Measurements from ENCODE around the gene CST9L.

Gene CST9L

GRCh38 chr20:23533161-23533560 is 35.1 kb downstream of the CST9L start:
- Histone ChIP-seq H3K18ac (ENCODE audit: low read length) (no peak overlapping the region), H4K5ac (ENCODE audit: low read length) (no peak overlapping the region), H3K23ac (ENCODE audit: low read length) (no peak overlapping the region), H3K4me2 (ENCODE audit: low read length) (no peak overlapping the region), H4K8ac (ENCODE audit: low read depth, low read length) (no peak overlapping the region), H3K79me2 (ENCODE audit: control insufficient read depth, insufficient read depth, low read length) (no peaks in the 10 kb centered on the region), H3K79me1 (ENCODE audit: low read length) (no peaks in the 10 kb centered on the region), H3K36me3 (ENCODE audit: control insufficient read depth, insufficient read depth, low read length) (no peaks in the 10 kb centered on the region), H3K9ac (ENCODE audit: low read length) (no peak overlapping the region), H3K56ac (ENCODE audit: low read length) (no peak overlapping the region), H2BK120ac (ENCODE audit: low read depth, low read length) (no peak overlapping the region), H3K27me3 (ENCODE audit: insufficient read depth, low read length, poor library complexity) (no peaks in the 10 kb centered on the region), H2BK5ac (ENCODE audit: low read length) (no peak overlapping the region), H3K27ac (ENCODE audit: low read depth, low read length) (no peak overlapping the region), H3K4me3 (ENCODE audit: low read length) (no peak overlapping the region), H2BK15ac (replicated peaks; ENCODE audit: low read depth) (no peak overlapping the region), H2AK5ac (ENCODE audit: low read length) (no peak overlapping the region), H3K4ac (ENCODE audit: low read depth, low read length) (no peak overlapping the region), H3K4me1 (ENCODE audit: control insufficient read depth, low read depth, low read length) (no peaks in the 10 kb centered on the region)
- DNase-seq, result peak; percentile 32

GRCh38 chr20:23532533-23532932 is 35.8 kb downstream of the CST9L start:
- H3K56ac ChIP-seq (ENCODE audit: low read length), result no peak overlapping the region
- H4K8ac ChIP-seq (ENCODE audit: low read depth, low read length), result no peak overlapping the region
- H3K4me2 ChIP-seq (ENCODE audit: low read length), result no peak overlapping the region
- no peak overlapping the region for H2BK5ac ChIP-seq (ENCODE audit: low read length)
- DNase-seq, result no peak
- H3K36me3 ChIP-seq (ENCODE audit: control insufficient read depth, insufficient read depth, low read length), result no peaks in the 10 kb centered on the region
- no peak overlapping the region for H4K5ac ChIP-seq (ENCODE audit: low read length)
- no peaks in the 10 kb centered on the region for H3K79me2 ChIP-seq (ENCODE audit: control insufficient read depth, insufficient read depth, low read length)
- no peak overlapping the region for H3K27ac ChIP-seq (ENCODE audit: low read depth, low read length)
- H3K23ac ChIP-seq (ENCODE audit: low read length), result no peak overlapping the region
- H2BK120ac ChIP-seq (ENCODE audit: low read depth, low read length), result no peak overlapping the region
- H3K18ac ChIP-seq (ENCODE audit: low read length), result no peak overlapping the region
- H3K9ac ChIP-seq (ENCODE audit: low read length), result no peak overlapping the region
- H3K79me1 ChIP-seq (ENCODE audit: low read length), result no peaks in the 10 kb centered on the region
- no CpG with 5 or more reads among the region's 1 CpG for WGBS (ENCODE audit: extremely low coverage, insufficient coverage, low lambda C conversion rate)
- H3K4me1 ChIP-seq (ENCODE audit: control insufficient read depth, low read depth, low read length), result no peaks in the 10 kb centered on the region
- H3K27me3 ChIP-seq (ENCODE audit: insufficient read depth, low read length, poor library complexity), result no peaks in the 10 kb centered on the region
- no peak overlapping the region for H2BK15ac ChIP-seq (replicated peaks; ENCODE audit: low read depth)
- H2AK5ac ChIP-seq (ENCODE audit: low read length), result no peak overlapping the region
- no peak overlapping the region for H3K4me3 ChIP-seq (ENCODE audit: low read length)
- no peak overlapping the region for H3K4ac ChIP-seq (ENCODE audit: low read depth, low read length)

- H3K18ac ChIP-seq (ENCODE audit: low read length), result no peak overlapping the region
- no peak overlapping the region for H3K4me3 ChIP-seq (ENCODE audit: low read length)
- H2BK15ac ChIP-seq (replicated peaks; ENCODE audit: low read depth), result no peak overlapping the region
- H3K23ac ChIP-seq (ENCODE audit: low read length), result no peak overlapping the region
- H3K4ac ChIP-seq (ENCODE audit: low read depth, low read length), result no peak overlapping the region
- no peak overlapping the region for H3K56ac ChIP-seq (ENCODE audit: low read length)
- no peaks in the 10 kb centered on the region for H3K27me3 ChIP-seq (ENCODE audit: insufficient read depth, low read length, poor library complexity)
- H3K4me1 ChIP-seq (ENCODE audit: control insufficient read depth, low read depth, low read length), result no peaks in the 10 kb centered on the region
- H3K36me3 ChIP-seq (ENCODE audit: control insufficient read depth, insufficient read depth, low read length), result no peaks in the 10 kb centered on the region
- DNase-seq, result no peak
- H3K27ac ChIP-seq (ENCODE audit: low read depth, low read length), result no peak overlapping the region
- H3K4me2 ChIP-seq (ENCODE audit: low read length), result no peak overlapping the region
- no peak overlapping the region for H4K8ac ChIP-seq (ENCODE audit: low read depth, low read length)
- no peaks in the 10 kb centered on the region for H3K79me1 ChIP-seq (ENCODE audit: low read length)
- no CpG with 5 or more reads among the region's 1 CpG for WGBS (ENCODE audit: extremely low coverage, insufficient coverage, low lambda C conversion rate)
- H4K5ac ChIP-seq (ENCODE audit: low read length), result no peak overlapping the region
- H3K9ac ChIP-seq (ENCODE audit: low read length), result no peak overlapping the region
- no peak overlapping the region for H2AK5ac ChIP-seq (ENCODE audit: low read length)
- H2BK120ac ChIP-seq (ENCODE audit: low read depth, low read length), result no peak overlapping the region
- H3K79me2 ChIP-seq (ENCODE audit: control insufficient read depth, insufficient read depth, low read length), result no peaks in the 10 kb centered on the region
- no peak overlapping the region for H2BK5ac ChIP-seq (ENCODE audit: low read length)
Measured at GRCh38 chr20:23530937-23531567, 37.2 kb downstream of the CST9L start.

GRCh38 chr20:23528867-23529431 is 39.3 kb downstream of the CST9L start:
- no peak overlapping the region for H3K18ac ChIP-seq (ENCODE audit: low read length)
- no peak overlapping the region for H2BK120ac ChIP-seq (ENCODE audit: low read depth, low read length)
- H4K5ac ChIP-seq (ENCODE audit: low read length), result no peak overlapping the region
- H3K4me1 ChIP-seq (ENCODE audit: control insufficient read depth, low read depth, low read length), result no peaks in the 10 kb centered on the region
- H2AK5ac ChIP-seq (ENCODE audit: low read length), result no peak overlapping the region
- H3K4ac ChIP-seq (ENCODE audit: low read depth, low read length), result no peak overlapping the region
- H3K4me3 ChIP-seq (ENCODE audit: low read length), result no peak overlapping the region
- no peak overlapping the region for H3K23ac ChIP-seq (ENCODE audit: low read length)
- H4K8ac ChIP-seq (ENCODE audit: low read depth, low read length), result no peak overlapping the region
- H3K79me1 ChIP-seq (ENCODE audit: low read length), result no peaks in the 10 kb centered on the region
- H3K36me3 ChIP-seq (ENCODE audit: control insufficient read depth, insufficient read depth, low read length), result no peaks in the 10 kb centered on the region
- no peak overlapping the region for H3K9ac ChIP-seq (ENCODE audit: low read length)
- no peaks in the 10 kb centered on the region for H3K27me3 ChIP-seq (ENCODE audit: insufficient read depth, low read length, poor library complexity)
- H2BK5ac ChIP-seq (ENCODE audit: low read length), result no peak overlapping the region
- no peak overlapping the region for H3K4me2 ChIP-seq (ENCODE audit: low read length)
- WGBS (ENCODE audit: extremely low coverage, insufficient coverage, low lambda C conversion rate), result no CpG with 5 or more reads among the region's 1 CpG
- DNase-seq, result no peak
- no peak overlapping the region for H3K56ac ChIP-seq (ENCODE audit: low read length)
- H3K27ac ChIP-seq (ENCODE audit: low read depth, low read length), result no peak overlapping the region
- no peak overlapping the region for H2BK15ac ChIP-seq (replicated peaks; ENCODE audit: low read depth)
- H3K79me2 ChIP-seq (ENCODE audit: control insufficient read depth, insufficient read depth, low read length), result no peaks in the 10 kb centered on the region

GRCh38 chr20:23526850-23527249 is 41.4 kb downstream of the CST9L start:
- Histone ChIP-seq H3K4me2 (ENCODE audit: low read length) (no peak overlapping the region), H3K79me2 (ENCODE audit: control insufficient read depth, insufficient read depth, low read length) (no peaks in the 10 kb centered on the region), H3K4me1 (ENCODE audit: control insufficient read depth, low read depth, low read length) (no peaks in the 10 kb centered on the region), H2BK120ac (ENCODE audit: low read depth, low read length) (no peak overlapping the region), H2BK5ac (ENCODE audit: low read length) (no peak overlapping the region), H4K5ac (ENCODE audit: low read length) (no peak overlapping the region), H3K4ac (ENCODE audit: low read depth, low read length) (no peak overlapping the region), H3K27me3 (ENCODE audit: insufficient read depth, low read length, poor library complexity) (no peaks in the 10 kb centered on the region), H2AK5ac (ENCODE audit: low read length) (no peak overlapping the region), H3K36me3 (ENCODE audit: control insufficient read depth, insufficient read depth, low read length) (no peaks in the 10 kb centered on the region), H4K8ac (ENCODE audit: low read depth, low read length) (no peak overlapping the region), H3K9ac (ENCODE audit: low read length) (no peak overlapping the region), H3K27ac (ENCODE audit: low read depth, low read length) (no peak overlapping the region), H2BK15ac (replicated peaks; ENCODE audit: low read depth) (no peak overlapping the region), H3K23ac (ENCODE audit: low read length) (no peak overlapping the region), H3K79me1 (ENCODE audit: low read length) (no peaks in the 10 kb centered on the region), H3K56ac (ENCODE audit: low read length) (no peak overlapping the region), H3K18ac (ENCODE audit: low read length) (no peak overlapping the region), H3K4me3 (ENCODE audit: low read length) (no peak overlapping the region)
- WGBS (ENCODE audit: extremely low coverage, insufficient coverage, low lambda C conversion rate), result no CpG with 5 or more reads among the region's 1 CpG
- DNase-seq, result no peak

GRCh38 chr20:23524146-23524545 is 44.1 kb downstream of the CST9L start:
- H2BK5ac ChIP-seq (ENCODE audit: low read length), result no peak overlapping the region
- no peak overlapping the region for H2BK15ac ChIP-seq (replicated peaks; ENCODE audit: low read depth)
- no peak overlapping the region for H3K56ac ChIP-seq (ENCODE audit: low read length)
- H3K4me3 ChIP-seq (ENCODE audit: low read length), result no peak overlapping the region
- H3K9ac ChIP-seq (ENCODE audit: low read length), result no peak overlapping the region
- no peak overlapping the region for H3K4ac ChIP-seq (ENCODE audit: low read depth, low read length)
- H2BK120ac ChIP-seq (ENCODE audit: low read depth, low read length), result no peak overlapping the region
- no peak overlapping the region for H2AK5ac ChIP-seq (ENCODE audit: low read length)
- no peak overlapping the region for H3K23ac ChIP-seq (ENCODE audit: low read length)
- H3K4me2 ChIP-seq (ENCODE audit: low read length), result no peak overlapping the region
- no peaks in the 10 kb centered on the region for H3K36me3 ChIP-seq (ENCODE audit: control insufficient read depth, insufficient read depth, low read length)
- H4K8ac ChIP-seq (ENCODE audit: low read depth, low read length), result no peak overlapping the region
- no peaks in the 10 kb centered on the region for H3K79me1 ChIP-seq (ENCODE audit: low read length)
- H3K27ac ChIP-seq (ENCODE audit: low read depth, low read length), result no peak overlapping the region
- no peak overlapping the region for H3K18ac ChIP-seq (ENCODE audit: low read length)
- H3K79me2 ChIP-seq (ENCODE audit: control insufficient read depth, insufficient read depth, low read length), result no peaks in the 10 kb centered on the region
- no CpG with 5 or more reads among the region's 10 CpGs for WGBS (ENCODE audit: extremely low coverage, insufficient coverage, low lambda C conversion rate)
- no peaks in the 10 kb centered on the region for H3K27me3 ChIP-seq (ENCODE audit: insufficient read depth, low read length, poor library complexity)
- no peak for DNase-seq
- no peaks in the 10 kb centered on the region for H3K4me1 ChIP-seq (ENCODE audit: control insufficient read depth, low read depth, low read length)
- no peak overlapping the region for H4K5ac ChIP-seq (ENCODE audit: low read length)

All from mesendoderm (in vitro differentiated cells).